K562 (cell line): Measurements from ENCODE around the gene CLCA1. TPM values are rescaled to one million over a fixed set of nuclear protein-coding genes. Genes with fewer than 3 reads are reported as not detected.
A peak's percentile ranks its signal among the peaks of the same experiment; 100 is the strongest.

Experiments used
- DNMT1 ChIP-seq: fragments of 450-650 bp; IDR thresholded peaks from 2 replicates; pipeline ENCODE4 v1.6.1; 2016; ENCODE audit warnings: antibody characterized with exemption, mild to moderate bottlenecking
- ELF4 ChIP-seq: fragments of 450-650 bp; formaldehyde crosslinking; IDR thresholded peaks from 2 replicates; pipeline ENCODE4 v1.4.0; 2022; ENCODE audit warnings: missing genetic modification characterization
- HMG20A ChIP-seq: fragments of 450-650 bp; formaldehyde crosslinking; conservative IDR thresholded peaks from 2 replicates; pipeline ENCODE4 v1.4.0; 2020; ENCODE audit warnings: mild to moderate bottlenecking, mixed read lengths
- IRF2 ChIP-seq: sonication (generic); formaldehyde crosslinking; IDR thresholded peaks from 2 replicates; pipeline ENCODE4 v1.8.1; 2022; ENCODE audit warnings: mild to moderate bottlenecking, missing genetic modification reagents
- JUNB ChIP-seq: fragments of 450-650 bp; formaldehyde crosslinking; conservative IDR thresholded peaks from 2 replicates; pipeline ENCODE4 v1.4.0; 2020; ENCODE audit warnings: mild to moderate bottlenecking
- L3MBTL2 ChIP-seq: fragments of 450-650 bp; IDR thresholded peaks from 2 replicates; pipeline ENCODE4 v1.6.1; 2016; ENCODE audit warnings: mild to moderate bottlenecking, moderate library complexity
- NFATC3 ChIP-seq: fragments of 450-650 bp; IDR thresholded peaks from 2 replicates; pipeline ENCODE4 v1.6.1; 2017; ENCODE audit warnings: mild to moderate bottlenecking
- ZNF174 ChIP-seq: fragments of 250-450 bp; sonication (Bioruptor Pico); IDR thresholded peaks from 2 replicates; pipeline ENCODE4 v1.4.0; 2020; ENCODE audit warnings: mild to moderate bottlenecking
- ZNF316 ChIP-seq: fragments of 450-650 bp; IDR thresholded peaks from 2 replicates; pipeline ENCODE4 v1.6.1; 2016
- ZNF780A ChIP-seq: fragments of 250-450 bp; sonication (Bioruptor Pico); IDR thresholded peaks from 2 replicates; pipeline ENCODE4 v1.5.0; 2021; ENCODE audit warnings: mild to moderate bottlenecking
- polyA plus RNA-seq, 8 experiments: library from polyadenylated mRNA; depleted of rRNA in 4 of 8; stranded (reverse) in 5 of 8; unstranded in 3 of 8; fragments of >200 nt; fragmentation: Nextera tagmentation in 2 of 8; fragmentation: Illumina TruSeq in 1 of 8; extraction: Ambion mirVana in 2 of 8; extraction: Trizol in 1 of 8; gene quantifications; 2 replicates each; pipeline versions ENCODE4 v1.2.1 to v1.2.3, GENCODE V29; 2011 to 2014; ENCODE audit warnings: inconsistent platforms in 1 of 8, missing spikeins in 1 of 8
- total RNA-seq, 7 experiments: library from RNA; depleted of rRNA in 6 of 7; stranded (reverse); fragments of >200 nt in 6 of 7; fragmentation: Illumina TruSeq in 2 of 7; extraction: Trizol in 2 of 7; gene quantifications; 2 replicates each; pipeline versions ENCODE4 v1.2.1 to v1.2.3, GENCODE V29; 2011 to 2021; ENCODE audit warnings: low replicate concordance in 1 of 7
- TF ChIP-seq, protein P1 (sequence below): sonication (generic); formaldehyde crosslinking; IDR thresholded peaks from 2 replicates; pipeline ENCODE4 v1.8.1; 2022; ENCODE audit warnings: missing genetic modification reagents
- TF ChIP-seq, protein P2 (sequence below): fragments of 450-650 bp; IDR thresholded peaks from 2 replicates; pipeline ENCODE4 v1.6.1; 2016; ENCODE audit warnings: low read depth
- TF ChIP-seq, protein P3 (sequence below): fragments of 250-450 bp; sonication (Bioruptor Pico); IDR thresholded peaks from 2 replicates; pipeline ENCODE4 v1.8.0; 2021; ENCODE audit warnings: moderate library complexity, mild to moderate bottlenecking, inconsistent platforms
- TF ChIP-seq, protein P4 (sequence below), 3 experiments: fragments of 200-800 bp in 1 of 3; sonication (Bioruptor generic) in 1 of 3; sonication (generic) in 1 of 3; formaldehyde crosslinking in 1 of 3; IDR thresholded peaks; 2 replicates each; pipeline versions ENCODE4 v1.6.1 to v1.8.0; 2016 to 2022; ENCODE audit warnings: mild to moderate bottlenecking in 2 of 3, missing compliant biosample characterization in 2 of 3, missing genetic modification characterization in 2 of 3, missing genetic modification reagents in 1 of 3
- TF ChIP-seq, protein P5 (sequence below): sonication (generic); formaldehyde crosslinking; IDR thresholded peaks from 2 replicates; pipeline ENCODE4 v1.5.0; 2020; ENCODE audit warnings: missing genetic modification reagents
- TF ChIP-seq, protein P6 (sequence below): sonication (generic); formaldehyde crosslinking; IDR thresholded peaks from 2 replicates; pipeline ENCODE4 v1.8.0; 2023; ENCODE audit warnings: mild to moderate bottlenecking, missing genetic modification reagents

Gene CLCA1
- total and polyA plus RNA-seq, 9 of the 15 experiments (the other 6 are each of a cell fraction or from before 2014, with no cell fraction given): 0.03 to 0.08 (median 0.04) TPM; not detected in 6

DNA sequence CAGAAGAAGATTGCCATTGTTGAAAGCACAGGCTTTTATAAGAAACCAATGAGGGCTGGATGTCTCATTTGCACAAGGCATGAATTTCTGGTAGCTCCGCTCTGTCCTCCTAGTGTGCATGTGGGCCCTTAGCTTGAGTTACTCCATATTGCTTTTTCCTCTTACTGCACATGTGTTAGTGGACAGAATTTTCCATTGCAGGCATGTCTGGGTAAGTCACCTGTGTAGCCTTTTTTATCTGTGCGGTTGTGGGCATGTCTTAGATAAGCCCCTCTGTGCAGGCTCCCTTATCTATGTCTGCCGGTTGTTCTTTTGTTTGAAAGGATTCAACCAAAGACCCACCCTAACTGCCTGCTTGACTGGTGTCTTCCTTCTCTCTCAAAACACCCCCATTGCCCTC lies 7.2 kb upstream of the CLCA1 start (continued):
- TF ChIP-seq, protein P1, sequence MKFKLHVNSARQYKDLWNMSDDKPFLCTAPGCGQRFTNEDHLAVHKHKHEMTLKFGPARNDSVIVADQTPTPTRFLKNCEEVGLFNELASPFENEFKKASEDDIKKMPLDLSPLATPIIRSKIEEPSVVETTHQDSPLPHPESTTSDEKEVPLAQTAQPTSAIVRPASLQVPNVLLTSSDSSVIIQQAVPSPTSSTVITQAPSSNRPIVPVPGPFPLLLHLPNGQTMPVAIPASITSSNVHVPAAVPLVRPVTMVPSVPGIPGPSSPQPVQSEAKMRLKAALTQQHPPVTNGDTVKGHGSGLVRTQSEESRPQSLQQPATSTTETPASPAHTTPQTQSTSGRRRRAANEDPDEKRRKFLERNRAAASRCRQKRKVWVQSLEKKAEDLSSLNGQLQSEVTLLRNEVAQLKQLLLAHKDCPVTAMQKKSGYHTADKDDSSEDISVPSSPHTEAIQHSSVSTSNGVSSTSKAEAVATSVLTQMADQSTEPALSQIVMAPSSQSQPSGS (CRISPR knock-in tag): no peak
- no peak for TF ChIP-seq DNMT1
- peak; percentile 68; the same call in 1 of the 2 replicates for TF ChIP-seq L3MBTL2
- TF ChIP-seq, protein P2, sequence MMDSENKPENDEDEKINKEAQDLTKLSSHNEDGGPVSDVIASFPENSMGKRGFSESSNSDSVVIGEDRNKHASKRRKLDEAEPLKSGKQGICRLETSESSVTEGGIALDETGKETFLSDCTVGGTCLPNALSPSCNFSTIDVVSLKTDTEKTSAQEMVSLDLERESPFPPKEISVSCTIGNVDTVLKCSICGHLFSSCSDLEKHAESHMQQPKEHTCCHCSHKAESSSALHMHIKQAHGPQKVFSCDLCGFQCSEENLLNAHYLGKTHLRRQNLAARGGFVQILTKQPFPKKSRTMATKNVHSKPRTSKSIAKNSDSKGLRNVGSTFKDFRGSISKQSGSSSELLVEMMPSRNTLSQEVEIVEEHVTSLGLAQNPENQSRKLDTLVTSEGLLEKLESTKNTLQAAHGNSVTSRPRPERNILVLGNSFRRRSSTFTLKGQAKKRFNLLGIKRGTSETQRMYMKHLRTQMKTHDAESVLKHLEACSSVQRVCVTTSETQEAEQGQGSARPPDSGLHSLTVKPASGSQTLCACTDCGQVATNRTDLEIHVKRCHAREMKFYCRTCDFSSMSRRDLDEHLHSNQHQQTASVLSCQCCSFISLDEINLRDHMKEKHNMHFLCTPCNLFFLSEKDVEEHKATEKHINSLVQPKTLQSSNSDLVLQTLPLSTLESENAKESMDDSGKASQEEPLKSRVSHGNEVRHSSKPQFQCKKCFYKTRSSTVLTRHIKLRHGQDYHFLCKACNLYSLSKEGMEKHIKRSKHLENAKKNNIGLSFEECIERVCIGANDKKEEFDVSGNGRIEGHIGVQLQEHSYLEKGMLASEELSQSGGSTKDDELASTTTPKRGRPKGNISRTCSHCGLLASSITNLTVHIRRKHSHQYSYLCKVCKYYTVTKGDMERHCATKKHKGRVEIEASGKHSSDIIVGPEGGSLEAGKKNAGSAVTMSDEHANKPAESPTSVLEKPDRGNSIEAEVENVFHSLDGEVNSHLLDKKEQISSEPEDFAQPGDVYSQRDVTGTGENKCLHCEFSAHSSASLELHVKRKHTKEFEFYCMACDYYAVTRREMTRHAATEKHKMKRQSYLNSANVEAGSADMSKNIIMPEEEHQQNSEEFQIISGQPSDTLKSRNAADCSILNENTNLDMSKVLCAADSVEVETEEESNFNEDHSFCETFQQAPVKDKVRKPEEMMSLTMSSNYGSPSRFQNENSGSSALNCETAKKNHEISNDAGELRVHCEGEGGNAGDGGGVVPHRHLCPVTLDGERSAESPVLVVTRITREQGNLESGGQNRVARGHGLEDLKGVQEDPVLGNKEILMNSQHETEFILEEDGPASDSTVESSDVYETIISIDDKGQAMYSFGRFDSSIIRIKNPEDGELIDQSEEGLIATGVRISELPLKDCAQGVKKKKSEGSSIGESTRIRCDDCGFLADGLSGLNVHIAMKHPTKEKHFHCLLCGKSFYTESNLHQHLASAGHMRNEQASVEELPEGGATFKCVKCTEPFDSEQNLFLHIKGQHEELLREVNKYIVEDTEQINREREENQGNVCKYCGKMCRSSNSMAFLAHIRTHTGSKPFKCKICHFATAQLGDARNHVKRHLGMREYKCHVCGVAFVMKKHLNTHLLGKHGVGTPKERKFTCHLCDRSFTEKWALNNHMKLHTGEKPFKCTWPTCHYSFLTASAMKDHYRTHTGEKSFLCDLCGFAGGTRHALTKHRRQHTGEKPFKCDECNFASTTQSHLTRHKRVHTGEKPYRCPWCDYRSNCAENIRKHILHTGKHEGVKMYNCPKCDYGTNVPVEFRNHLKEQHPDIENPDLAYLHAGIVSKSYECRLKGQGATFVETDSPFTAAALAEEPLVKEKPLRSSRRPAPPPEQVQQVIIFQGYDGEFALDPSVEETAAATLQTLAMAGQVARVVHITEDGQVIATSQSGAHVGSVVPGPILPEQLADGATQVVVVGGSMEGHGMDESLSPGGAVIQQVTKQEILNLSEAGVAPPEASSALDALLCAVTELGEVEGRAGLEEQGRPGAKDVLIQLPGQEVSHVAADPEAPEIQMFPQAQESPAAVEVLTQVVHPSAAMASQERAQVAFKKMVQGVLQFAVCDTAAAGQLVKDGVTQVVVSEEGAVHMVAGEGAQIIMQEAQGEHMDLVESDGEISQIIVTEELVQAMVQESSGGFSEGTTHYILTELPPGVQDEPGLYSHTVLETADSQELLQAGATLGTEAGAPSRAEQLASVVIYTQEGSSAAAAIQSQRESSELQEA: no peak
- TF ChIP-seq ELF4 (CRISPR knock-in tag): peak; percentile 99
- TF ChIP-seq NFATC3: peak; percentile 75; the same call in 1 of the 2 replicates
- TF ChIP-seq JUNB (CRISPR knock-in tag): no peak; the same call in 1 of the 2 replicates
- TF ChIP-seq, protein P3, sequence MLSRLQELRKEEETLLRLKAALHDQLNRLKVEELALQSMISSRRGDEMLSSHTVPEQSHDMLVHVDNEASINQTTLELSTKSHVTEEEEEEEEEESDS (CRISPR knock-in tag): peak; percentile 67
- TF ChIP-seq, protein P4, sequence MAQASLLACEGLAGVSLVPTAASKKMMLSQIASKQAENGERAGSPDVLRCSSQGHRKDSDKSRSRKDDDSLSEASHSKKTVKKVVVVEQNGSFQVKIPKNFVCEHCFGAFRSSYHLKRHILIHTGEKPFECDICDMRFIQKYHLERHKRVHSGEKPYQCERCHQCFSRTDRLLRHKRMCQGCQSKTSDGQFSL (CRISPR knock-in tag; IDR thresholded peaks at IDR 0.05): peak; percentile 91
- TF ChIP-seq, protein P4 (tag; IDR thresholded peaks at IDR 0.05): peak in 1 of 2 experiments; percentile 96; a peak in 2 of 4 replicates
- TF ChIP-seq ZNF316: no peak
- peak; percentile 85 for TF ChIP-seq HMG20A
- TF ChIP-seq ZNF174 (CRISPR knock-in tag): peak; percentile 93; the same call in 1 of the 2 replicates
- TF ChIP-seq, protein P5, sequence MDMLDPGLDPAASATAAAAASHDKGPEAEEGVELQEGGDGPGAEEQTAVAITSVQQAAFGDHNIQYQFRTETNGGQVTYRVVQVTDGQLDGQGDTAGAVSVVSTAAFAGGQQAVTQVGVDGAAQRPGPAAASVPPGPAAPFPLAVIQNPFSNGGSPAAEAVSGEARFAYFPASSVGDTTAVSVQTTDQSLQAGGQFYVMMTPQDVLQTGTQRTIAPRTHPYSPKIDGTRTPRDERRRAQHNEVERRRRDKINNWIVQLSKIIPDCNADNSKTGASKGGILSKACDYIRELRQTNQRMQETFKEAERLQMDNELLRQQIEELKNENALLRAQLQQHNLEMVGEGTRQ (CRISPR knock-in tag): no peak
- peak; percentile 83; the same call in 1 of the 2 replicates for TF ChIP-seq ZNF780A (CRISPR knock-in tag)
- TF ChIP-seq, protein P6, sequence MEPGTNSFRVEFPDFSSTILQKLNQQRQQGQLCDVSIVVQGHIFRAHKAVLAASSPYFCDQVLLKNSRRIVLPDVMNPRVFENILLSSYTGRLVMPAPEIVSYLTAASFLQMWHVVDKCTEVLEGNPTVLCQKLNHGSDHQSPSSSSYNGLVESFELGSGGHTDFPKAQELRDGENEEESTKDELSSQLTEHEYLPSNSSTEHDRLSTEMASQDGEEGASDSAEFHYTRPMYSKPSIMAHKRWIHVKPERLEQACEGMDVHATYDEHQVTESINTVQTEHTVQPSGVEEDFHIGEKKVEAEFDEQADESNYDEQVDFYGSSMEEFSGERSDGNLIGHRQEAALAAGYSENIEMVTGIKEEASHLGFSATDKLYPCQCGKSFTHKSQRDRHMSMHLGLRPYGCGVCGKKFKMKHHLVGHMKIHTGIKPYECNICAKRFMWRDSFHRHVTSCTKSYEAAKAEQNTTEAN (CRISPR knock-in tag): no peak
- no peak for TF ChIP-seq IRF2 (CRISPR knock-in tag)
